Measurements from ENCODE around the gene MCTP2.

MCTP2 gene

DNA sequence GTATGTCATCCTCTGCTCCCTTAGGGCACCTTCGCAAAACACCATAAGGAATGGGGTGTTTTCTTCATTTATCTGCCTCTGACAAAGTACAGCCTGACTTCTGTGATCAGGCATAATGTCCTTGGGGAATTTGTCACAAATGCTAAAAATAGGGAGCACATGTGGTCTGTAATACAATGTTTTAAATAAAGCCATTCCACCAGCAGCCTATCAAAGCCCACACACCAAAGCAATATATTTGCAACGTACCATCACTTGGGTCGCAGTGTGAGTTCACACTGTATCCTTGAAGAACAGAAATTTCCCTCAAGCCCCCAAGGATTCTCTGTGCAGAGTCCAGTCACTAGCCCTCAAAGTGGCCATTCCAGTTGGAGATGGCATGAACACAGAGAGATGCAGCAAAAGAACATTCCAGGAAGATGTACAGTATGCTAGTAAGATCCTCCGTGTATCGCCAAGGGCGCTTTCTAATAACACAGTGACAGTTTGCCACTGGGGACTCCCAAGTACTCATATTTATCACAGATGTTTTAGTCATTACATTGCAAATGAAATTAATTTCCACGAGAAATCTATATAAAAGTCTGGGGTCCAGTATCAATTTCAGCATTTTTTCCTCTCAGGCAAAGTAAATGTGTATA lies 246.7 kb downstream of the MCTP2 start:
- H3K27me3 ChIP-seq (ENCODE audit: low read length) = no peaks in the 10 kb centered on the region
- no peaks in the 10 kb centered on the region for H3F3A ChIP-seq (ENCODE audit: insufficient read depth)
- no peak overlapping the region for H3K4me2 ChIP-seq (ENCODE audit: low read depth, low read length, poor library complexity, severe bottlenecking)
- TF ChIP-seq, protein P1, sequence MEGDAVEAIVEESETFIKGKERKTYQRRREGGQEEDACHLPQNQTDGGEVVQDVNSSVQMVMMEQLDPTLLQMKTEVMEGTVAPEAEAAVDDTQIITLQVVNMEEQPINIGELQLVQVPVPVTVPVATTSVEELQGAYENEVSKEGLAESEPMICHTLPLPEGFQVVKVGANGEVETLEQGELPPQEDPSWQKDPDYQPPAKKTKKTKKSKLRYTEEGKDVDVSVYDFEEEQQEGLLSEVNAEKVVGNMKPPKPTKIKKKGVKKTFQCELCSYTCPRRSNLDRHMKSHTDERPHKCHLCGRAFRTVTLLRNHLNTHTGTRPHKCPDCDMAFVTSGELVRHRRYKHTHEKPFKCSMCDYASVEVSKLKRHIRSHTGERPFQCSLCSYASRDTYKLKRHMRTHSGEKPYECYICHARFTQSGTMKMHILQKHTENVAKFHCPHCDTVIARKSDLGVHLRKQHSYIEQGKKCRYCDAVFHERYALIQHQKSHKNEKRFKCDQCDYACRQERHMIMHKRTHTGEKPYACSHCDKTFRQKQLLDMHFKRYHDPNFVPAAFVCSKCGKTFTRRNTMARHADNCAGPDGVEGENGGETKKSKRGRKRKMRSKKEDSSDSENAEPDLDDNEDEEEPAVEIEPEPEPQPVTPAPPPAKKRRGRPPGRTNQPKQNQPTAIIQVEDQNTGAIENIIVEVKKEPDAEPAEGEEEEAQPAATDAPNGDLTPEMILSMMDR (IDR thresholded peaks at IDR 0.05; ENCODE audit: insufficient read depth, low read length, poor library complexity, severe bottlenecking) = no peak
- no peak for TF ChIP-seq EZH2phosphoT487 (conservative IDR thresholded peaks at IDR 0.05; ENCODE audit: low read length)
- peaks cover 46% of the 10 kb centered on the region for H3K36me3 ChIP-seq (ENCODE audit: low read length)
- H3K9me2 ChIP-seq (replicated peaks; ENCODE audit: insufficient read depth, low read length) = no peaks in the 10 kb centered on the region
- H3K9me3 ChIP-seq (ENCODE audit: insufficient read depth, low read length) = no peaks in the 10 kb centered on the region
- H2AFZ ChIP-seq (ENCODE audit: low read depth, low read length, severe bottlenecking) = no peak overlapping the region
- H3K9ac ChIP-seq (ENCODE audit: low read length) = no peak overlapping the region
- no peak overlapping the region for H3K27ac ChIP-seq (ENCODE audit: low read depth, low read length)
- H4K20me1 ChIP-seq (ENCODE audit: low read depth, low read length) = no peaks in the 10 kb centered on the region
- no peaks in the 10 kb centered on the region for H3K79me2 ChIP-seq (ENCODE audit: insufficient read depth, low read length)
- no peak overlapping the region for H3K4me3 ChIP-seq (ENCODE audit: insufficient read depth, low read length, poor library complexity, severe bottlenecking)

DNA sequence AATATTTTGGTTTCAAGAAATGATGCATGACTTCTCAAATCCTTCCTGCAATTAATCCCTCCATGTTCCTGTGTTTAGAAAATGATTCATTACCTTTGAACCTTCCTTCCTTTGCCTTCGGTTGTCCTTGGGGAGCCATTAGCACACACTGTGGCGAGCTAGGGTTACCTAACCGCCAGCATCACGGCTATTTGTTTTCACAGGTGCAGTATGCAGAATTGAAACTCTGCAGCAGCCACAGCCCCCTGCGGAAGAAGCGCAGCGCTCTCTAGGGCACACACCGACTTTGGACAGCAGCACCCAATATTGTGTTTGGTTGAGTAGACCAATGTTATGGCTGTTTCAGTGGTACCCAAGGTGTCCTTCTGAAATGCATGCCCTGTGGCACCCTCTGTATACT lies 247.4 kb downstream of the MCTP2 start:
- Histone ChIP-seq H2AFZ (ENCODE audit: low read depth, low read length, severe bottlenecking) (no peak overlapping the region), H3K27ac (ENCODE audit: low read depth, low read length) (no peak overlapping the region), H3K79me2 (ENCODE audit: insufficient read depth, low read length) (no peaks in the 10 kb centered on the region), H3K9me2 (replicated peaks; ENCODE audit: insufficient read depth, low read length) (no peaks in the 10 kb centered on the region), H3K9ac (ENCODE audit: low read length) (no peak overlapping the region), H3K36me3 (ENCODE audit: low read length) (peaks cover 44% of the 10 kb centered on the region), H3K4me2 (ENCODE audit: low read depth, low read length, poor library complexity, severe bottlenecking) (no peak overlapping the region), H3K9me3 (ENCODE audit: insufficient read depth, low read length) (no peaks in the 10 kb centered on the region), H3K4me3 (ENCODE audit: insufficient read depth, low read length, poor library complexity, severe bottlenecking) (no peak overlapping the region), H3F3A (ENCODE audit: insufficient read depth) (no peaks in the 10 kb centered on the region), H3K27me3 (ENCODE audit: low read length) (no peaks in the 10 kb centered on the region), H4K20me1 (ENCODE audit: low read depth, low read length) (no peaks in the 10 kb centered on the region)
- TF ChIP-seq, protein P1 (IDR thresholded peaks at IDR 0.05; ENCODE audit: insufficient read depth, low read length, poor library complexity, severe bottlenecking) = no peak
- no peak for TF ChIP-seq EZH2phosphoT487 (conservative IDR thresholded peaks at IDR 0.05; ENCODE audit: low read length)

DNA sequence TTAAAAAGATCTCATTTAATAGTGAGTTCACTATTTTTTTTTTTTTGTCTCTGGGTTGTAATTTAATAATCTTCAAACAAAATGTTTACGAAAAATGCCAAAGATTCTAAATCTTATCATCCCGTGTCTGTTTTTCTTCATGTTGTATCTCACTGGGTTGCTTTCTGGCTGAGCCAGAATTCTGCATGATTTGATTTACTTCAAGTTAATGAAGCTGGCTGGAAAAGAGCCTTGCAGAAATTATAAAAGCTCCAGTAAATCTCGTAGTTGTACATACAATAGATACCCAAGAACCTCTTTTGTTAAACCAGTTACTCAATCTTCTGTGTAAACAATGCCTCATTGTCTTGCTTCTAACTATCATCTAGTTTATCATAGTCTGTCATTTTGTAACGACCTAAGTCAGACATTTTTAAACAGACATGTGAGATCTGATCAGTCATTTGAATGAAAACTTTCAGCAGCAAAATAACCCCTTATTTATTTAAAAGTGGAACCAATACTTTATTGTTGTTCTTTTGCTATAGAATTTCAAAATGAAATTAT lies 249.0 kb downstream of the MCTP2 start:
- no peaks in the 10 kb centered on the region for H3F3A ChIP-seq (ENCODE audit: insufficient read depth)
- TF ChIP-seq, protein P1 (IDR thresholded peaks at IDR 0.05; ENCODE audit: insufficient read depth, low read length, poor library complexity, severe bottlenecking) = no peak
- TF ChIP-seq EZH2phosphoT487 (conservative IDR thresholded peaks at IDR 0.05; ENCODE audit: low read length) = no peak
- H2AFZ ChIP-seq (ENCODE audit: low read depth, low read length, severe bottlenecking) = no peak overlapping the region

More for the DNA sequence above, 249.0 kb downstream of the MCTP2 start:
- no peaks in the 10 kb centered on the region for H3K27me3 ChIP-seq (ENCODE audit: low read length)
- peaks cover 39% of the 10 kb centered on the region for H3K36me3 ChIP-seq (ENCODE audit: low read length)
- H4K20me1 ChIP-seq (ENCODE audit: low read depth, low read length) = no peaks in the 10 kb centered on the region
- no peak overlapping the region for H3K4me2 ChIP-seq (ENCODE audit: low read depth, low read length, poor library complexity, severe bottlenecking)
- no peak overlapping the region for H3K9ac ChIP-seq (ENCODE audit: low read length)
- no peak overlapping the region for H3K27ac ChIP-seq (ENCODE audit: low read depth, low read length)
- no peaks in the 10 kb centered on the region for H3K9me2 ChIP-seq (replicated peaks; ENCODE audit: insufficient read depth, low read length)
- no peak overlapping the region for H3K4me3 ChIP-seq (ENCODE audit: insufficient read depth, low read length, poor library complexity, severe bottlenecking)
- no peaks in the 10 kb centered on the region for H3K79me2 ChIP-seq (ENCODE audit: insufficient read depth, low read length)
- no peaks in the 10 kb centered on the region for H3K9me3 ChIP-seq (ENCODE audit: insufficient read depth, low read length)
